Neutrophil (primary cell): ENCODE results near the gene GSG1L.

Experiments
- H3K27ac ChIP-seq: fragments of 200-600 bp; sonication (generic); 2 replicates; pipeline ENCODE4 v1.5.1; 2016; ENCODE audit warnings: mild to moderate bottlenecking, moderate library complexity
- H3K27me3 ChIP-seq: fragments of 200-600 bp; sonication (generic); 2 replicates; pipeline ENCODE4 v1.6.0; 2016; ENCODE audit warnings: mild to moderate bottlenecking
- H3K36me3 ChIP-seq: fragments of 200-600 bp; sonication (generic); 2 replicates; pipeline ENCODE4 v1.5.1; 2017
- H3K4me1 ChIP-seq, 2 experiments: fragments of 200-600 bp in 1 of 2; sonication (generic) in 1 of 2; 1 replicate in 1 of 2; 2 replicates in 1 of 2; pipeline versions ENCODE4 v1.5.1 to v1.6.1; 2013 to 2016; ENCODE audit warnings: low read depth in 1 of 2, low read length in 1 of 2, mild to moderate bottlenecking in 1 of 2, moderate library complexity in 1 of 2; ENCODE audit not compliant: control insufficient read depth in 1 of 2, insufficient read depth in 1 of 2
- H3K4me3 ChIP-seq, 2 experiments: fragments of 200-600 bp in 1 of 2; sonication (generic) in 1 of 2; 1 replicate in 1 of 2; 2 replicates in 1 of 2; pipeline ENCODE4 v1.5.1; 2013 to 2016; ENCODE audit warnings: low read depth in 1 of 2, low read length in 1 of 2, mild to moderate bottlenecking in 1 of 2, moderate library complexity in 1 of 2
- H3K9me3 ChIP-seq: fragments of 200-600 bp; sonication (generic); 2 replicates; pipeline ENCODE4 v1.5.1; 2016
- TF ChIP-seq, protein P1 (sequence below): fragments of 200-600 bp; sonication (generic); IDR thresholded peaks from 2 replicates; pipeline ENCODE4 v1.5.1; 2016; ENCODE audit warnings: antibody characterized with exemption

GSG1L gene

DNA sequence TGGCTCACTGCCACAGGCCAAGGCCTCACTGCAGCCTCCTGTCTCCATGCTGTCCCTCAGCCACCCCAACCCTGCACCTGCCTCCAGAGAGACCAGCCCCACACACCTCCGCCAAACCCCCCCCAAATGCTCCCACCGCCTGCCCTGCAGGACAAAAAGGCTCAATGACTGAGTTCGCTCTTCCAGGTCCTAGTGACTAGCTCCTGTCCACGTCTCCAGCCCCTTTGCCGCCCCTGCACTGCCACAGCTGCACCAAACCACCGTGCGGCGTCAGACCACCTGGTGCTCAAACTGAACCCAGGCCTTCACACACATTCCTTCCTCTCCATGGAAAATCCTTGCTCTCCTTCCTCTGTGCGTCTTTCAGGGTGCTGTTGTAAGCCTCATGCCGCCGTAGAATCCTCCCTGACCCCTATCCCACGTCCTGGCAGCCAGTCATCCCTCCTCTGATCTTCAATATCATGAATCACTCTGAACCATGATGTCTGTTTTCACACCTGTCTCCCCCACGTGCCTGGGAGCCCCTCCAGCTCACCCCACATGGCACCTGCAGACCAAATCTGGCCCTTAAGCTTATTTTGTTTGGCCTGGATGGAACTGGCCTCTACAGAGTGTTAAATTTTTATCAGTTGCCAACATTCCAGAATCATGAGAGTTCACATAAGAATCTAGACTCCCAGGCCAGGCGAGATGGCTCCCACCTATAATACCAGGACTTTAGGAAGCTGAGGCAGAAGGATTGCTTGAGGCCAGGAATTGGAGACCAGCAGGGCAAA lies 4.3 kb upstream of the GSG1L start:
- Histone ChIP-seq H3K4me3 (no peak overlapping the region), H3K36me3 (no peaks in the 10 kb centered on the region), H3K27ac (no peak overlapping the region), H3K4me1 (peaks cover 0 to 2% of the 10 kb centered on the region in 2 experiments), H3K9me3 (no peaks in the 10 kb centered on the region), H3K27me3 (peaks cover 54% of the 10 kb centered on the region)
- TF ChIP-seq, protein P1, sequence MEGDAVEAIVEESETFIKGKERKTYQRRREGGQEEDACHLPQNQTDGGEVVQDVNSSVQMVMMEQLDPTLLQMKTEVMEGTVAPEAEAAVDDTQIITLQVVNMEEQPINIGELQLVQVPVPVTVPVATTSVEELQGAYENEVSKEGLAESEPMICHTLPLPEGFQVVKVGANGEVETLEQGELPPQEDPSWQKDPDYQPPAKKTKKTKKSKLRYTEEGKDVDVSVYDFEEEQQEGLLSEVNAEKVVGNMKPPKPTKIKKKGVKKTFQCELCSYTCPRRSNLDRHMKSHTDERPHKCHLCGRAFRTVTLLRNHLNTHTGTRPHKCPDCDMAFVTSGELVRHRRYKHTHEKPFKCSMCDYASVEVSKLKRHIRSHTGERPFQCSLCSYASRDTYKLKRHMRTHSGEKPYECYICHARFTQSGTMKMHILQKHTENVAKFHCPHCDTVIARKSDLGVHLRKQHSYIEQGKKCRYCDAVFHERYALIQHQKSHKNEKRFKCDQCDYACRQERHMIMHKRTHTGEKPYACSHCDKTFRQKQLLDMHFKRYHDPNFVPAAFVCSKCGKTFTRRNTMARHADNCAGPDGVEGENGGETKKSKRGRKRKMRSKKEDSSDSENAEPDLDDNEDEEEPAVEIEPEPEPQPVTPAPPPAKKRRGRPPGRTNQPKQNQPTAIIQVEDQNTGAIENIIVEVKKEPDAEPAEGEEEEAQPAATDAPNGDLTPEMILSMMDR = no peak

DNA sequence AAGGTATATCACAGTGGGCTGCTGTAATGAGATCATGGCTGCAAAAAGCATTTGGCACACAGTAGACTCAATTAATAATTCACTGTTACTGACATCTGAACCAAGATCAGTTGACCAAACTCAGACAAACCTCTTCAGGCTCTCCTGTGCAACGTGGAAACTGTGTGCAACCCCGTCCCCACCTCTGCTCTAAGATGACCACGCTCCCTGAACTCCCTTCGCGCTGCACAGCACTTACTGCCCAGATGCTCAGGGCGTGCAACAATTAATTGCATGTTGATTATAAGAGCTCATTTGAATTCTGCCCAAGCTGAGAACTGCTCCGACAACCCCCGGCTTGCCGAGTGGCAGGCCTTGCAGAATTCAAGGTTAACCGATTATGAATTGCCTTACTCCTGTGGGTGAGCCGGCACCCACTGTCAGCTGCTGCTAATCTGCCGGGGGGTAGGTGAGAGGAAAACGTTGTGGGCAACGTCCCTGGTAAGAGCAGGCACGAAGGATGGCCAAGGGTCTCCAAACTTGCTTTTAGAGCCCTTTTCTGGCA lies 1.3 kb upstream of the GSG1L start:
- H3K4me3 ChIP-seq = no peak overlapping the region
- TF ChIP-seq, protein P1 = no peak
- no peaks in the 10 kb centered on the region for H3K9me3 ChIP-seq
- H3K4me1 ChIP-seq = peaks cover 0 to 7% of the 10 kb centered on the region in 2 experiments
- no peak overlapping the region for H3K27ac ChIP-seq
- no peaks in the 10 kb centered on the region for H3K36me3 ChIP-seq
- peaks cover 73% of the 10 kb centered on the region for H3K27me3 ChIP-seq

DNA sequence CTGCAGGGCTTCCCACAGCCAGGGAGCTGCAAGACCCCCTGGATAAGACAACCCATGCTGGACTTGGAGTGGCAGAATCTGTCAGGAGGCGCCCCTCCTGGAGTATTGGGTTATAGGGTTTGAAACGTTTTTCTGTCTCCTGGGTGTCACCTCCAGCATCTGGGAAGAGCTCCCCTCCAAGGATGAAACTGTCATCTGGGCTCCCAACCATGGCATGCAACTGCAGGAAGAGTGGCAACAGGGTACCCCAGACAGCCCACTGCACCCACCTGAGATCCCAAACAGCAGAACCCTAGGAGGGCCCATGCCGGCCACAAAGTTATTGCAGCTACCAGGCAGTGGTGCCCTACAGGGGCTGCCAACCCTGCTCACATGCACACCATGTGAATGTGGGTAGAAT lies 636 bp upstream of the GSG1L start:
- H3K27me3 ChIP-seq = peaks cover 79% of the 10 kb centered on the region
- no peaks in the 10 kb centered on the region for H3K9me3 ChIP-seq
- TF ChIP-seq, protein P1 = no peak

DNA sequence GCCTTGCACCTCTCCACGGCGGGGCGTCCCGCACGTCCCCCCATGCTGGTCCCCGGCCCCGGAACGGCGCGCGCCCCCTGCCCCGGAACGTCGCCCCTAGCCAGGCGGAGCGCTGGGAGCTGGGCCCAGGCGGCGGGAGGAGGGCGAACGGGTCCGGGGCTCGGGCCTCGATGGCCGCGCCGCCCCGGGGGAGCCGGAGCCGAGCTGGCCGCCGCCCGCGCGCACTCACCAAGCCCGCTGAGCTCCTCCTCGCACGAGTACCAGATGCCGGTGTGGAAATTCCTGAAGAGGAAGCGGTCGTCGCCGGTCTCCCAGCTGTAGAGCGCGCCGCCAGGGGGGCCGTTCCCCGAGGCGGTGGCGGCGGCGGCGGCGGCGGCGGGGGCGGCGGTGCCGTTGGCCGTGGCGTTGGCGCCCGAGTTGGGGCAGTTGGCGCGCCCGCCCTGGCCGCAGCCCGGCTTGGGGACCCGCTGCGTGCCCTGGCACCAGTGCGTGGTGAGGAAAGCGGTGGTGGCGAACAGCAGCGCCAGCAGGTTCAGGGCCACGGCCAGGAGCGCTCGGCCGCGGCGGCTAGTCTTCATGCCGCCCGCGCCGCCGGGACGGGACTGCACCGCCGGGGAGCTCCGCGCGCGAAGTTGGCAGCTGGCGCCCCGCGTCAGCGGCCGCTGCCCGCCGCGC lies 530 bp downstream of the GSG1L start:
- H3K27ac ChIP-seq = no peak overlapping the region
- peaks cover 0 to 7% of the 10 kb centered on the region in 2 experiments for H3K4me1 ChIP-seq
- no peaks in the 10 kb centered on the region for H3K36me3 ChIP-seq
- TF ChIP-seq, protein P1 = no peak
- H3K4me3 ChIP-seq = no peak overlapping the region
- peaks cover 89% of the 10 kb centered on the region for H3K27me3 ChIP-seq
- H3K9me3 ChIP-seq = no peaks in the 10 kb centered on the region

More for the DNA sequence above, 636 bp upstream of the GSG1L start:
- peaks cover 0 to 7% of the 10 kb centered on the region in 2 experiments for H3K4me1 ChIP-seq
- H3K36me3 ChIP-seq = no peaks in the 10 kb centered on the region
- no peak overlapping the region for H3K4me3 ChIP-seq
- H3K27ac ChIP-seq = no peak overlapping the region

DNA sequence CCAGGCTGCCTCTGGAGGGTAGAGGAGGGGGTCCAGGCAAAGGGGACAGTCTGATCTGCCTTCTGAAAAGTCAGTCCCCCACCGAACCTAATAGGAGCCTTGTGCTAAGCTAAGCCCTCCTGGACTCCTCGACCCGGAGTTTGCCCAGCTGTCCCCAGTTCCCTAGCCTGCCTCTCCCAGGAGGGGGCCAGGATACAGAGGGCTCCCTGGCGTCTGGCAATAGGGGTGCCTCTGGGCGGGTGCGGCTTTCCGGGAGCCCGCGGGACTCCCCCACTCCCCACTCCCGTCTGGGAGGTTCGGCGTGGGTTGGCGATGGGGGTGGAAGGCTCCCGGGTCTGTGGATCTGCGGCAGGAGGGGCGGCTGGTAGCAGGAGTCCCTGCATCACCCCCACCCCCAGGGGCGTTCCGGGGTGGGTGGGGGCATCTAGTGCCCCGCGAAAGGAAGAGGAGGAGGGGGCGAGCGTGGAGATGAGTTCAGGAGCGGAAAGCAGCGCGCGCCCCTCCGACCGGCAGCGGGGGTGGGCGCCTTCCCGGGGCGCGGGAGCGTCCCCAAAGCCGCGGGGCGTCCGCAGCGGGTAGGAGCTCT lies 1.2 kb downstream of the GSG1L start:
- Histone ChIP-seq H3K27me3 (peaks cover 95% of the 10 kb centered on the region), H3K36me3 (no peaks in the 10 kb centered on the region), H3K4me3 (no peak overlapping the region), H3K4me1 (peaks cover 0 to 7% of the 10 kb centered on the region in 2 experiments), H3K27ac (no peak overlapping the region), H3K9me3 (no peaks in the 10 kb centered on the region)
- TF ChIP-seq, protein P1 = no peak
